ENCODE data around the gene LMBR1.

- TF ChIP-seq CTCF (conservative IDR thresholded peaks at IDR 0.05 in 1 of 2, IDR thresholded peaks at IDR 0.05 in 1 of 2; ENCODE audit: low read depth in 1 of 2, low read length in 2 of 2) (no peak), EZH2 (IDR thresholded peaks at IDR 0.05; ENCODE audit: low read length, missing control alignments) (no peak)
These were observed 6.8 kb downstream of the LMBR1 start for GRCh38 chr7:156886020-156886795.

Measured in fibroblast of lung (primary cell).